ENCODE data around the gene SIGMAR1.

GRCh38 chr9:34684816-34685215, 47.2 kb upstream of the SIGMAR1 start:
- no peak for TF ChIP-seq CTCF (IDR thresholded peaks at IDR 0.05)
- no peak for TF ChIP-seq POLR2A (IDR thresholded peaks at IDR 0.05)
